HL-60 (cell line): ENCODE measurements around the gene CLCN4.

Source experiments
- DNase-seq, 2 experiments: peaks; one replicate each; pipeline ENCODE4 v3.0.0-alpha.2; 2010 to 2020; ENCODE audit warnings: low read depth in 1 of 2, low spot score in 1 of 2
- H3K27ac ChIP-seq: fragments of 250-450 bp; sonication (Bioruptor Pico); replicated peaks from 2 replicates; pipeline ENCODE4 v1.5.1; 2020; ENCODE audit warnings: mild to moderate bottlenecking, moderate library complexity
- H3K27me3 ChIP-seq: fragments of 250-450 bp; sonication (Bioruptor Pico); 2 replicates; pipeline ENCODE4 v1.5.1; 2021; ENCODE audit warnings: mild to moderate bottlenecking, moderate library complexity; ENCODE audit not compliant: insufficient read depth, poor library complexity, severe bottlenecking
- H3K4me3 ChIP-seq: replicated peaks from 2 replicates; pipeline ENCODE4 v1.5.1; 2011; ENCODE audit warnings: mild to moderate bottlenecking, control low read depth, low read length; ENCODE audit not compliant: insufficient read depth
- GABPA ChIP-seq: IDR thresholded peaks from 2 replicates; pipeline ENCODE4 v1.6.1; 2012; ENCODE audit warnings: low read depth
- POLR2AphosphoS5 ChIP-seq: IDR thresholded peaks from 2 replicates; pipeline ENCODE4 v1.6.1; 2012; ENCODE audit warnings: low read depth
- SPI1 ChIP-seq: IDR thresholded peaks from 2 replicates; pipeline ENCODE4 v1.6.1; 2012; ENCODE audit warnings: low read depth, mild to moderate bottlenecking, borderline replicate concordance
- TF ChIP-seq, protein P1 (sequence below): IDR thresholded peaks from one replicate; pipeline ENCODE4 v1.5.1; 2011; ENCODE audit warnings: low read length, control low read depth, inconsistent platforms; ENCODE audit not compliant: insufficient read depth
- TF ChIP-seq, protein P2 (sequence below): IDR thresholded peaks from 2 replicates; pipeline ENCODE4 v1.6.1; 2012; ENCODE audit warnings: low read depth; ENCODE audit not compliant: insufficient replicate concordance

The CLCN4 gene

DNA sequence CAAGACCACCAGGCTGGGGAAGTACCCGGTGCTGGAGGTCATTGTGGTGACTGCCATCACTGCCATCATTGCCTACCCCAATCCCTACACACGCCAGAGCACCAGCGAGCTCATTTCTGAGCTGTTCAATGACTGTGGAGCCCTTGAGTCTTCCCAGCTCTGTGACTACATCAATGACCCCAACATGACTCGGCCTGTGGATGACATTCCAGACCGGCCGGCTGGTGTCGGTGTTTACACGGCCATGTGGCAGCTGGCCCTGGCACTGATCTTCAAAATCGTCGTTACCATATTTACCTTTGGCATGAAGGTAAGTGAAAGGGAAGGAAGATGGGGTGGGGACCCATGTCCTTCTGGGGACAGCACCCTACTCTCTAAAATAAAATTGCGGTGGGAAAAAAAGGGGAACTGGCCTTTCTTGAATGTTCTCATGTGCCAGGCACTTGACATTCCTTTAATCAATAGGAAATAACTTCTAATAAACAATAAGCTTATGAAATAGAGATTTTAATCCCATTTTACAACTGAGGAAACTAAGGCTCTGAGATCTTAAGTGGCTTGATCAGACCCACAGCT, 51.6 kb downstream of the CLCN4 start:
- no peak for TF ChIP-seq POLR2AphosphoS5
- TF ChIP-seq, protein P1, sequence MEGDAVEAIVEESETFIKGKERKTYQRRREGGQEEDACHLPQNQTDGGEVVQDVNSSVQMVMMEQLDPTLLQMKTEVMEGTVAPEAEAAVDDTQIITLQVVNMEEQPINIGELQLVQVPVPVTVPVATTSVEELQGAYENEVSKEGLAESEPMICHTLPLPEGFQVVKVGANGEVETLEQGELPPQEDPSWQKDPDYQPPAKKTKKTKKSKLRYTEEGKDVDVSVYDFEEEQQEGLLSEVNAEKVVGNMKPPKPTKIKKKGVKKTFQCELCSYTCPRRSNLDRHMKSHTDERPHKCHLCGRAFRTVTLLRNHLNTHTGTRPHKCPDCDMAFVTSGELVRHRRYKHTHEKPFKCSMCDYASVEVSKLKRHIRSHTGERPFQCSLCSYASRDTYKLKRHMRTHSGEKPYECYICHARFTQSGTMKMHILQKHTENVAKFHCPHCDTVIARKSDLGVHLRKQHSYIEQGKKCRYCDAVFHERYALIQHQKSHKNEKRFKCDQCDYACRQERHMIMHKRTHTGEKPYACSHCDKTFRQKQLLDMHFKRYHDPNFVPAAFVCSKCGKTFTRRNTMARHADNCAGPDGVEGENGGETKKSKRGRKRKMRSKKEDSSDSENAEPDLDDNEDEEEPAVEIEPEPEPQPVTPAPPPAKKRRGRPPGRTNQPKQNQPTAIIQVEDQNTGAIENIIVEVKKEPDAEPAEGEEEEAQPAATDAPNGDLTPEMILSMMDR, result no peak
- no peak for TF ChIP-seq GABPA
- no peak for TF ChIP-seq SPI1
- TF ChIP-seq, protein P2, sequence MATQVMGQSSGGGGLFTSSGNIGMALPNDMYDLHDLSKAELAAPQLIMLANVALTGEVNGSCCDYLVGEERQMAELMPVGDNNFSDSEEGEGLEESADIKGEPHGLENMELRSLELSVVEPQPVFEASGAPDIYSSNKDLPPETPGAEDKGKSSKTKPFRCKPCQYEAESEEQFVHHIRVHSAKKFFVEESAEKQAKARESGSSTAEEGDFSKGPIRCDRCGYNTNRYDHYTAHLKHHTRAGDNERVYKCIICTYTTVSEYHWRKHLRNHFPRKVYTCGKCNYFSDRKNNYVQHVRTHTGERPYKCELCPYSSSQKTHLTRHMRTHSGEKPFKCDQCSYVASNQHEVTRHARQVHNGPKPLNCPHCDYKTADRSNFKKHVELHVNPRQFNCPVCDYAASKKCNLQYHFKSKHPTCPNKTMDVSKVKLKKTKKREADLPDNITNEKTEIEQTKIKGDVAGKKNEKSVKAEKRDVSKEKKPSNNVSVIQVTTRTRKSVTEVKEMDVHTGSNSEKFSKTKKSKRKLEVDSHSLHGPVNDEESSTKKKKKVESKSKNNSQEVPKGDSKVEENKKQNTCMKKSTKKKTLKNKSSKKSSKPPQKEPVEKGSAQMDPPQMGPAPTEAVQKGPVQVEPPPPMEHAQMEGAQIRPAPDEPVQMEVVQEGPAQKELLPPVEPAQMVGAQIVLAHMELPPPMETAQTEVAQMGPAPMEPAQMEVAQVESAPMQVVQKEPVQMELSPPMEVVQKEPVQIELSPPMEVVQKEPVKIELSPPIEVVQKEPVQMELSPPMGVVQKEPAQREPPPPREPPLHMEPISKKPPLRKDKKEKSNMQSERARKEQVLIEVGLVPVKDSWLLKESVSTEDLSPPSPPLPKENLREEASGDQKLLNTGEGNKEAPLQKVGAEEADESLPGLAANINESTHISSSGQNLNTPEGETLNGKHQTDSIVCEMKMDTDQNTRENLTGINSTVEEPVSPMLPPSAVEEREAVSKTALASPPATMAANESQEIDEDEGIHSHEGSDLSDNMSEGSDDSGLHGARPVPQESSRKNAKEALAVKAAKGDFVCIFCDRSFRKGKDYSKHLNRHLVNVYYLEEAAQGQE, result no peak
- no peak overlapping the region for H3K27ac ChIP-seq
- H3K27me3 ChIP-seq, result no peaks in the 10 kb centered on the region
- H3K4me3 ChIP-seq, result no peak overlapping the region
- no peak for DNase-seq

DNA sequence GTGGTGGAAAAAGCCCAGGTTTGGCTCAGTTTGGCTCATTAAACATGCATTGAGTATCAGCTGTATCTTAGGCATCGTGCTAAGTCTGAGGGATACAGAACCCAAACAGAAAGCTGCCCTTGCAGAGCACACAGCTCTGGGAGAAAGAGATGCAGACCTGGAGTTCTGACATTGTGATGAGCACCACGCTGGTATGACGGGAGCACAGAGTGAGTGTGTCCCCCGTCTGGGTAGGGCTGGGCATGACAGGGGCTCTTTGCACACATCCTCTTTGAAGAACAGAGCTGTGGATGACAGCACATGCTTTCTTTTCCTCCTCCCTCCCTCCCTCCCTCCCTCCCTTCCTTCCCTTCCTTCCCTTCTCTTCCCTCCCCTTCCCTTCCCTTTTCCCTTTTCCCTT, 52.2 kb downstream of the CLCN4 start:
- no peak for DNase-seq
- Histone ChIP-seq H3K27me3 (no peaks in the 10 kb centered on the region), H3K4me3 (no peak overlapping the region), H3K27ac (no peak overlapping the region)
- TF ChIP-seq, protein P1, result no peak
- TF ChIP-seq, protein P2, result no peak
- TF ChIP-seq SPI1, result no peak
- no peak for TF ChIP-seq GABPA
- no peak for TF ChIP-seq POLR2AphosphoS5

DNA sequence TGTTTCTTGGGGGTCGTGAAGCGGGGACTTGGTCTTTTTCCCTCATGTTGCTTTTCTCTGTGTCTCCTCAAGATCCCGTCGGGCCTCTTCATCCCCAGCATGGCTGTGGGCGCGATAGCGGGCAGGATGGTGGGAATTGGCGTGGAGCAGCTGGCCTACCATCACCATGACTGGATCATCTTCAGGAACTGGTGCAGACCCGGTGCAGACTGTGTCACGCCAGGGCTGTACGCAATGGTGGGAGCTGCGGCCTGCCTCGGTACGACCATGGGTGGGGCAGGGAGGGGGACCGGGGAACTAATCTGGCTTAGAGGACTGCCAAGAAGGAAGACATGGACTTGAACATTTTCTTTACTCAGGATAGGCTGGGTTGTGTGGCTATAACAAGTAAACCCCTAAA, 55.6 kb downstream of the CLCN4 start:
- TF ChIP-seq GABPA, result no peak
- TF ChIP-seq, protein P2, result no peak
- TF ChIP-seq, protein P1, result no peak
- no peak for TF ChIP-seq POLR2AphosphoS5
- no peak for TF ChIP-seq SPI1
- H3K27me3 ChIP-seq, result no peaks in the 10 kb centered on the region
- no peak for DNase-seq

More for the DNA sequence above, 55.6 kb downstream of the CLCN4 start:
- Histone ChIP-seq H3K4me3 (no peak overlapping the region), H3K27ac (no peak overlapping the region)
